Measurements from ENCODE around the gene GLB1L2.

GLB1L2 gene

GRCh38 chr11:134404575-134405341 lies 73.0 kb downstream of the GLB1L2 start:
- H3K9me3 ChIP-seq (ENCODE audit: control insufficient read depth, low read depth, low read length), result no peaks in the 10 kb centered on the region
- H3K4me3 ChIP-seq (ENCODE audit: low read length), result no peak overlapping the region
- H3K9ac ChIP-seq (ENCODE audit: low read length), result no peak overlapping the region

GRCh38 chr11:134405436-134405835 lies 73.6 kb downstream of the GLB1L2 start:
- H3K9ac ChIP-seq (ENCODE audit: low read length), result no peak overlapping the region
- peaks cover 2% of the 10 kb centered on the region for H3K4me1 ChIP-seq (ENCODE audit: control insufficient read depth, low read depth, low read length)
- no peaks in the 10 kb centered on the region for H3K9me3 ChIP-seq (ENCODE audit: control insufficient read depth, low read depth, low read length)
- no peak overlapping the region for H3K4me3 ChIP-seq (ENCODE audit: low read length)
- H3K27ac ChIP-seq (ENCODE audit: low read length), result no peak overlapping the region
- H3K36me3 ChIP-seq (ENCODE audit: control insufficient read depth, low read depth, low read length), result no peaks in the 10 kb centered on the region
- peaks cover 2% of the 10 kb centered on the region for H3K27me3 ChIP-seq (ENCODE audit: control insufficient read depth, insufficient read depth, low read length)

More at GRCh38 chr11:134404575-134405341, 73.0 kb downstream of the GLB1L2 start:
- Histone ChIP-seq H3K36me3 (ENCODE audit: control insufficient read depth, low read depth, low read length) (no peaks in the 10 kb centered on the region), H3K27me3 (ENCODE audit: control insufficient read depth, insufficient read depth, low read length) (no peaks in the 10 kb centered on the region), H3K4me1 (ENCODE audit: control insufficient read depth, low read depth, low read length) (no peaks in the 10 kb centered on the region), H3K27ac (ENCODE audit: low read length) (no peak overlapping the region)

- Histone ChIP-seq H3K9me3 (ENCODE audit: control insufficient read depth, low read depth, low read length) (no peaks in the 10 kb centered on the region), H3K9ac (ENCODE audit: low read length) (no peak overlapping the region), H3K27ac (ENCODE audit: low read length) (no peak overlapping the region), H3K4me3 (ENCODE audit: low read length) (no peak overlapping the region), H3K4me1 (ENCODE audit: control insufficient read depth, low read depth, low read length) (peaks cover 6% of the 10 kb centered on the region), H3K36me3 (ENCODE audit: control insufficient read depth, low read depth, low read length) (no peaks in the 10 kb centered on the region), H3K27me3 (ENCODE audit: control insufficient read depth, insufficient read depth, low read length) (peaks cover 6% of the 10 kb centered on the region)
Observed at GRCh38 chr11:134405841-134406240, 74.1 kb downstream of the GLB1L2 start.

- H3K9me3 ChIP-seq (ENCODE audit: control insufficient read depth, low read depth, low read length), result no peaks in the 10 kb centered on the region
- H3K4me3 ChIP-seq (ENCODE audit: low read length), result no peak overlapping the region
- H3K36me3 ChIP-seq (ENCODE audit: control insufficient read depth, low read depth, low read length), result no peaks in the 10 kb centered on the region
- no peak overlapping the region for H3K27ac ChIP-seq (ENCODE audit: low read length)
- H3K27me3 ChIP-seq (ENCODE audit: control insufficient read depth, insufficient read depth, low read length), result peaks cover 10% of the 10 kb centered on the region
- peaks cover 9% of the 10 kb centered on the region for H3K4me1 ChIP-seq (ENCODE audit: control insufficient read depth, low read depth, low read length)
- H3K9ac ChIP-seq (ENCODE audit: low read length), result no peak overlapping the region
Observed at GRCh38 chr11:134406264-134407185, 74.7 kb downstream of the GLB1L2 start.

- Histone ChIP-seq H3K9me3 (ENCODE audit: control insufficient read depth, low read depth, low read length) (no peaks in the 10 kb centered on the region), H3K4me3 (ENCODE audit: low read length) (no peak overlapping the region), H3K9ac (ENCODE audit: low read length) (no peak overlapping the region), H3K27ac (ENCODE audit: low read length) (no peak overlapping the region), H3K27me3 (ENCODE audit: control insufficient read depth, insufficient read depth, low read length) (peaks cover 10% of the 10 kb centered on the region), H3K36me3 (ENCODE audit: control insufficient read depth, low read depth, low read length) (no peaks in the 10 kb centered on the region), H3K4me1 (ENCODE audit: control insufficient read depth, low read depth, low read length) (peaks cover 9% of the 10 kb centered on the region)
Observed at GRCh38 chr11:134407321-134407828, 75.6 kb downstream of the GLB1L2 start.

GRCh38 chr11:134407923-134408322 lies 76.1 kb downstream of the GLB1L2 start:
- no peak overlapping the region for H3K4me3 ChIP-seq (ENCODE audit: low read length)
- peaks cover 9% of the 10 kb centered on the region for H3K4me1 ChIP-seq (ENCODE audit: control insufficient read depth, low read depth, low read length)
- H3K9me3 ChIP-seq (ENCODE audit: control insufficient read depth, low read depth, low read length), result no peaks in the 10 kb centered on the region
- H3K27ac ChIP-seq (ENCODE audit: low read length), result no peak overlapping the region
- no peak overlapping the region for H3K9ac ChIP-seq (ENCODE audit: low read length)
- peaks cover 11% of the 10 kb centered on the region for H3K27me3 ChIP-seq (ENCODE audit: control insufficient read depth, insufficient read depth, low read length)
- H3K36me3 ChIP-seq (ENCODE audit: control insufficient read depth, low read depth, low read length), result no peaks in the 10 kb centered on the region

GRCh38 chr11:134409552-134410429 lies 78.0 kb downstream of the GLB1L2 start:
- Histone ChIP-seq H3K27me3 (ENCODE audit: control insufficient read depth, insufficient read depth, low read length) (peaks cover 26% of the 10 kb centered on the region), H3K9ac (ENCODE audit: low read length) (no peak overlapping the region), H3K4me3 (ENCODE audit: low read length) (no peak overlapping the region), H3K27ac (ENCODE audit: low read length) (no peak overlapping the region), H3K36me3 (ENCODE audit: control insufficient read depth, low read depth, low read length) (no peaks in the 10 kb centered on the region), H3K9me3 (ENCODE audit: control insufficient read depth, low read depth, low read length) (no peaks in the 10 kb centered on the region), H3K4me1 (ENCODE audit: control insufficient read depth, low read depth, low read length) (peaks cover 23% of the 10 kb centered on the region)

- H3K27me3 ChIP-seq (ENCODE audit: control insufficient read depth, insufficient read depth, low read length), result peaks cover 34% of the 10 kb centered on the region
- no peaks in the 10 kb centered on the region for H3K36me3 ChIP-seq (ENCODE audit: control insufficient read depth, low read depth, low read length)
- peak overlapping the region; percentile 69 for H3K4me3 ChIP-seq (ENCODE audit: low read length)
- H3K4me1 ChIP-seq (ENCODE audit: control insufficient read depth, low read depth, low read length), result peaks cover 31% of the 10 kb centered on the region
- H3K9me3 ChIP-seq (ENCODE audit: control insufficient read depth, low read depth, low read length), result no peaks in the 10 kb centered on the region
- no peak overlapping the region for H3K9ac ChIP-seq (ENCODE audit: low read length)
- H3K27ac ChIP-seq (ENCODE audit: low read length), result no peak overlapping the region
Observed at GRCh38 chr11:134410766-134411165, 79.0 kb downstream of the GLB1L2 start.

- Histone ChIP-seq H3K4me1 (ENCODE audit: control insufficient read depth, low read depth, low read length) (peaks cover 31% of the 10 kb centered on the region), H3K9me3 (ENCODE audit: control insufficient read depth, low read depth, low read length) (no peaks in the 10 kb centered on the region), H3K27me3 (ENCODE audit: control insufficient read depth, insufficient read depth, low read length) (peaks cover 38% of the 10 kb centered on the region), H3K36me3 (ENCODE audit: control insufficient read depth, low read depth, low read length) (no peaks in the 10 kb centered on the region), H3K27ac (ENCODE audit: low read length) (no peak within 1 kb of the TSS), H3K9ac (ENCODE audit: low read length) (peak within 1 kb of the TSS; percentile 35), H3K4me3 (ENCODE audit: low read length) (peak within 1 kb of the TSS; percentile 69)
Observed at GRCh38 chr11:134412203-134413042, 80.6 kb downstream of the GLB1L2 start, which contains the start of gene B3GAT1. TSS of gene B3GAT1 (minus strand) at chr11:134412242. CDS start at chr11:134387659, 24,583 bp downstream.

- peak overlapping the region; percentile 18 for H3K9ac ChIP-seq (ENCODE audit: low read length)
- peak overlapping the region; percentile 66 for H3K4me3 ChIP-seq (ENCODE audit: low read length)
- H3K27me3 ChIP-seq (ENCODE audit: control insufficient read depth, insufficient read depth, low read length), result peaks cover 38% of the 10 kb centered on the region
- H3K27ac ChIP-seq (ENCODE audit: low read length), result no peak overlapping the region
- peaks cover 31% of the 10 kb centered on the region for H3K4me1 ChIP-seq (ENCODE audit: control insufficient read depth, low read depth, low read length)
- H3K9me3 ChIP-seq (ENCODE audit: control insufficient read depth, low read depth, low read length), result no peaks in the 10 kb centered on the region
- no peaks in the 10 kb centered on the region for H3K36me3 ChIP-seq (ENCODE audit: control insufficient read depth, low read depth, low read length)
Observed at GRCh38 chr11:134413043-134413825, 81.4 kb downstream of the GLB1L2 start.
